HPDE6-E6E7 (cell line): ENCODE measurements around the gene RGP1.

Experiments used
- DNase-seq: peaks from one replicate; pipeline ENCODE4 v3.0.0; 2011; ENCODE audit warnings: missing footprints; ENCODE audit errors: extremely low spot score

Gene RGP1

GRCh38 chr9:35719546-35719945 is 29.5 kb upstream of the RGP1 start:
- no peak for DNase-seq

- no peak for DNase-seq
Measured at GRCh38 chr9:35723426-35723825, 25.7 kb upstream of the RGP1 start.

GRCh38 chr9:35723908-35724307 is 25.2 kb upstream of the RGP1 start:
- no peak for DNase-seq

DNA sequence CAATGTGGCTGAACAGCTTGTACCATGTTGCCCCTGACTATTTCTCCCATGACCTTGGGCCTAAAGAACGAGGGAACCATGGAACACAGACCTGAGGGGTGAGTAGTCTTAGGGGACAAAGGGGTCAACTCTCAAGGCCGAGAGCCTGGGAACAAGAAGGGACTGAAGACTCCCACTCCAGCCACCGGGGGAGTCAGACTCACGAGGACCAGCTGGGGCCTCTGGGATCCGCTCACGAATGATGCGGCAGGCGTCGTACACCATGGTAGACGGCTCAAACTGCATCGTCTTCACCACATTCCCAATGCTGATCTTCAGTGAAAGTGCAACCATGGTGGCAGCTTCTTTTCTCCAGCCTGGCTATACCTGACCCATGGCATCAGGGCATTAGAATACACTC is 23.7 kb upstream of the RGP1 start:
- no peak for DNase-seq

DNA sequence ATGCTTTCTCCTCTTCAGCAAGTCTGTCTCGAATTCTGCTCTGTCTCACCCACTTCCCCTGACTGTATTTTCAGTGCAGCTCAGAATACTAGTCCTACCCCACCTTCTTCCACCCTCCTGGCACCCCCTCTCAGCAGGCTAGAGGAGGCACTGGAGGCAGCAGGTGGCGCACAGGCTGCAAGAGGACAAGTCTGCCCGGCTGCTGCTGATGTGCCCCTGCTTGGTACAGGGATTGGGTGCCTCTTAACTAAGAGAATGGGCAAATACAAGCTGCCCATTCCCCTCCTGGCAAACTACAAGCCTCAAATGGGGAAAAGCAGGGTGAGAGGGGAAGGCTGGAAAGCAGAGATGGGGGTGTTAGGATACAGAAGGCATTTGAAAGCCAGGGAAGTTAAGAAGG is 22.2 kb upstream of the RGP1 start:
- DNase-seq, result no peak

GRCh38 chr9:35727676-35728040 is 21.4 kb upstream of the RGP1 start:
- no peak for DNase-seq

GRCh38 chr9:35728041-35728971 is 20.8 kb upstream of the RGP1 start:
- DNase-seq, result peak; percentile 41

DNA sequence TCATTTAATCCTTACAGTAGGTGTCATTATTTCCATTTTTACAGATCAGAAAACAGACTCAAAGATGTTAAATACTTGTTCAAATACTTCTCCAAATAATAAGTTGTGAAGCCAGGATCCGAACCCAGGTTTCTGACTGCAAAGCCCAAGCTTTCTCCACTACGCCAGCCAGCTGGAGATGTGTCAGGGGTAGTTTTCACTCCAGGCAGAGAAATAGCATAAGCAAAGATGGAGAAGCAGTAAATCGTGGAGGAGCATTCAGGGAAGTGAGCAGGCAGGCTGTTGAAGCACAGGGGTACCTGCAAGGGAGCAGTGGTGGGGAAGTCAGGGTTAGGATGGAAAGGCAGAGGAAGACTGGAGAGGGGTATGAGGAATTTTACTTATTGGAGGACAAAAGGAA is 20.0 kb upstream of the RGP1 start:
- DNase-seq, result no peak

DNA sequence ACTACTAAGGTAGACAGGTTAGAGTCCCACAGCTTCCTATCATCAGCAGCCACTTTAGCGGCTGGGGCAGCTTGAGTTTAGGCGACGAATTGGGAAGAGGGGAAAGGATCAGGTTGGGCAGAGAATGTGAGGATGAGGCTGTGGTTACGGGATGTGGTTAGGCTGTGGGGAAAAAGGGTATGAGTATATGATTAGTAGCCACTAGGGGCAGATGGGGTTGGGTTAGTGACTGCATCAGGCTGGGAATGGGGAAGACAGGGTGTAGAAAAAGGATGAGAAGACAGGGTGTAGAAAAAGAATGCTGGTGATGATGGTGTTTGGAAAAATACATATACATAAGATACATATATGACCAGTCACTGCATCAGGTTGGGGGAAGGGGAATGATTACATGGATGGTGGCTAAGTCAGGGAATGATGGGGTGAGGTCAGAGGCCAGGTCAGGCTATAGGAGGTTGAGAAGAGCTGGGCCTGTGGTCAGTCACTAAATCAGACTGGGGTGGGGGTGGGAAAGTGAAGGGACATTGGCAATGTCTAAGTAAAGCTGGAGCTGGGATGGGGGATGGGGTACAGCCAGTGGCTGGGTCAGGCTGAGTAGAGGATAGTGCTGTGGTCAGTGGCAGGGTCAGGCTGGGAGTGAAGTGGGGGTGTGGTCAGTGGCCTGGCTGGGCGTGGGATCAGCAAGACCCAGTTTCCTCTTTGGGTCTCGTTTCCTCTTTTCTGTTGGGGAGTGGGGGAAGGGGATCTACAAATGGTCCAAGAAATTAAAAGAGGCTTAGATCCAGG is 19.2 kb upstream of the RGP1 start:
- DNase-seq, result peak; percentile 81

DNA sequence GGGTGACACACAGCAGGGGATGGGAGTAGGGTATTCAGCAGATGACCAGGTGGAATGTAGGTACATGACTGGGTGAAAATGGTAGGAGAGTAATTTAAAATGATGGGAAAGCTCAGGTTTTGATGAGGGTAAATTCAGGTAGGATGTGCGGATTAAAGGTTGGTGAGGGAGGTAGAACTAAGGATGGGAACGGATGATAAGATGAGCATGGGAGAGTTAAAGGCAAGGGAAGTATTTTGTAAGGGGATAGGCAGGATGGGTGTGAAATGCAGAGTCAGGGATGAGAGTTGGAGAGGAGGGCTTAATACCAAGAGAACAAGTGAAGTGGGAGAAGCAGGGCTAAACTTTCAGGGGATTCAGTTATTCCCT is 18.6 kb upstream of the RGP1 start:
- DNase-seq, result no peak

GRCh38 chr9:35731415-35732184 is 17.5 kb upstream of the RGP1 start:
- peak; percentile 36 for DNase-seq

DNA sequence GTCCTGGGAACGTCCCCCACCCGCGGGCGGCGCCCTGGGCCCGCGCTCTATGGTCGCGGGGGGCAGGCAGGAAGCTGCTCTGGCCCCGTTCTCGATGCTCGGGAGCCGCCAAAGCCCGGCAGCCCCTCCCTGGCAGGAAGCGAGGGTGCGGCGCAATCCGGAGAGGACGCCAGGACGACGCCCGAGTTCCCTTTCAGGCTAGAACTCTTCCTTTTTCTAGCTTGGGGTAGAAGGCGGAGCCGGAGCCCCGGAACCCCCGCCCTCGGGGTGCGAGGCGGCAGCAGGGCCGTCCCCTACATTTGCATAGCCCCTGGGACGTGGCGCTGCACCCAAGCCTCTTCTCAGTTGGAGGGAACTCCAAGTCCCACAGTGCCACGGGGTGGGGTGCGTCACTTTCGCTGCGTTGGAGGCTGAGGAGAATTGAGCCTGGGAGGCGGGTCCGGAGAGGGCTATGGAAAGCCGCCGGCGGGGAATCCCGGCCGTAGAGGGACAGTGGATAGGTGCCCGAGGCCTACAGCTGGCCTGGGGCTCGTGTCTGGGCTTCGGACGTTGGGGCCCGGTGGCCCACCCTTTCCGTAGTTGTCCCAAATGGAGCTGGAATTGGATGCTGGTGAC is 16.8 kb upstream of the RGP1 start, which contains the start of the genes CREB3 and TLN1:
CREB3 (plus strand) TSS at position 482 of the 615 bp plus-strand sequence; CDS start at position 589, 107 bp downstream.
TLN1 (minus strand) TSS at position 11 of the 615 bp plus-strand sequence. CDS start 6,501 bp downstream, outside the sequence.
- DNase-seq, result peak; percentile 96

GRCh38 chr9:35732800-35733541 is 16.1 kb upstream of the RGP1 start:
- peak; percentile 64 for DNase-seq

DNA sequence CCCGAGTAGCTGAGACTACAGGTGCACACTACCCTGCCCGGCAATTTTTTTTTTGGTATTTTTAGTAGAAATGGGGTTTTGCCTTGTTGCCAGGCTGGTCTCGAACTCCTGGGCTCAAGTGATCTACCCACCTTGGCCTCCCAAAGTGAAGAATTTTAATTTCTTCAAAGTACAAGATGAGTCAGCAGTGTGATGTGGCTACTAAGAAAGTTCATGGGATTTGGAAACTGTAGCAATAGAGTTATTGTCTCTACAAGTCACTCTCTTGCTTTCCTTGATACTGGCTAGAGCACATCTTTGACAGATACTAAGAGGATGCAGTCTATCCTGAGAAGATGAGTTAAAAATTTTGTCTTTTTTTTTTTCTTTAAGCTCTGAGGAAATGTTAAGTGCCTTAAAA is 15.0 kb upstream of the RGP1 start:
- no peak for DNase-seq

DNA sequence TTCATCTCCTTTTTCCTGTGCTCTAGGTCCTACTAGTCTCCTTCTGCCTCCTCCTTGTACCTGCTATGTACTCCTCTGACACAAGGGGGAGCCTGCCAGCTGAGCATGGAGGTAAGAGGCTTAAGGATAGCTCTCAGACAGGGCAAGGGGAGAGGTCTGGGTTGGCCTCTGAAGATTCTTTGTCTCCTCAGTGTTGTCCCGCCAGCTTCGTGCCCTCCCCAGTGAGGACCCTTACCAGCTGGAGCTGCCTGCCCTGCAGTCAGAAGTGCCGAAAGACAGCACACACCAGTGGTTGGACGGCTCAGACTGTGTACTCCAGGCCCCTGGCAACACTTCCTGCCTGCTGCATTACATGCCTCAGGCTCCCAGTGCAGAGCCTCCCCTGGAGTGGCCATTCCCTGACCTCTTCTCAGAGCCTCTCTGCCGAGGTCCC is 12.9 kb upstream of the RGP1 start:
- DNase-seq, result peak; percentile 62

GRCh38 chr9:35737143-35737542 is 11.9 kb upstream of the RGP1 start:
- no peak for DNase-seq

- DNase-seq, result no peak
Measured at GRCh38 chr9:35738186-35738585, 10.9 kb upstream of the RGP1 start.

- DNase-seq, result no peak
Measured at GRCh38 chr9:35738924-35739323, 10.2 kb upstream of the RGP1 start.

DNA sequence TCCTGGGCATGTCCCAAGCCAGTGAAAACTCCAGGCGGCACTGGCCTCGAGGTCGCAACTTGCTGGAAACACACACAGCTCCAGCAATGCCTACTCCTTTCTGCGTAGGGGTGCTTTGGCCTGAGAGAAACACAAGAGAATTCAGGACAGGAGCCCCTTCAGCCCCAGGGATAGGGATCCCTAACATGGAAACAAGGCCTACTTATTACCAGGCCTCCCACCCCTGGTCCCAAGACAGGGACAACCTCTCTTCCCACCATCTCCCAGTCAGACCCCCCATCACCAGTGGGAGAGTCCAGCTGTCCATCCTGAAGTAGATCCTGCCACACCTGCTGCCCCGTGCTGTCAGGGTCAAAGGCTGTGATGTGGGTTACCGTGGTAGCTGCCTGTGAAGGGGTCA is 8.8 kb upstream of the RGP1 start:
- DNase-seq, result no peak

DNA sequence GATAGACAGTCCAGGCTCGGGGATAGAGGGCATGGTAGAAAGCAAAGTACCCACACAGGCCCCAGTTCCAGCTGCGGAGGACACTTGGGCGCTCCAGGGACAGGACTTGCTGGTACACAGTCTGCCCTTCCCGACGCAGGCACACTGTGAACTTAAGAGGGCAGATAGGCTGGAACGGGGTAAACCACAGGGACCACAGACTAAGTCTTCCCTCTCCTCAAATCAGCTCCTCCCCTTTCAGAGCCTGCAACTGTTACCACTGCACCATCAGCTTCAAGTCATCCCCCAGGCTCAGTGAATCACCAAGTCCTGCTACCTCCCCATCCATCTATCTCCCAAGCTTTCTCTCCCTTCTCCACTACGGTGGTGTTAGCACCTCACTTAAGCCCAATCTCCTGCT is 7.3 kb upstream of the RGP1 start:
- no peak for DNase-seq

- DNase-seq, result no peak
Measured at GRCh38 chr9:35743452-35743851, 5.6 kb upstream of the RGP1 start.
